Measurements from ENCODE around the gene TKTL1. TPM values are rescaled to one million over a fixed set of nuclear protein-coding genes. Genes with fewer than 3 reads are reported as not detected.
"Not testable (repeated sequence)": the region's sequence is repeated elsewhere in the genome, so short reads cannot be mapped to it uniquely, and the experiment has no call there.

TKTL1 gene
- total RNA-seq, 2 experiments from 2014 or later = 1.7 to 2.3 TPM

DNA sequence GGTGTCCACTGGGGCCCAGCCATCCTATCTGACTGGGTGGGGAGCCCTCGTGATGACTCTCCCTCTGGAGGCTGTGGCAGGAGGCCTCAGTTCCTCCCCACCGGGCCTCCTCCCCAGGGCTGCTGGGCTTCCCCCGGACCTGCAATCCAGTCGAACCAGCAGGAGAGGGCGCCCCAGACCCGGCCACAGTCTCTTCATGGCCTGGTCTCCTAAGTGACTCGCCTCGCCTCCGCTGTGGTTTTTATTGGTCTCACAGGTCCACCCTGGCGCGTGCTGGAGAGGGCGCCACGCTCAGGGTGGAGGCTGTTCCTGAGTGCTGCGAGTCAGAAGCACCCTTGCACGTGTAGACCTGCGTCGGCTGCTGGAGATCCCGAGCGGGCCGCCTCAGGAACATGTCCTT, 48.0 kb downstream of the TKTL1 start:
- H3K9me3 Mint-ChIP-seq; H3K9me3 ChIP-seq (ENCODE audit: control insufficient read depth in 1 of 2, insufficient read depth in 1 of 2, low read length in 2 of 2); DNase-seq; H3K27me3 Mint-ChIP-seq; H3K36me3 ChIP-seq (ENCODE audit: insufficient read depth, low read length); H3K4me3 Mint-ChIP-seq; H3K4me3 ChIP-seq (ENCODE audit: low read length); H3K27me3 ChIP-seq (ENCODE audit: control insufficient read depth in 1 of 2, insufficient read depth in 2 of 2, low read length in 2 of 2); CTCF ChIA-PET; POLR2A ChIA-PET; H3K27ac Mint-ChIP-seq; intact Hi-C loops (cut with DNase I, micrococcal nuclease); H3K27ac ChIP-seq (ENCODE audit: low read depth in 1 of 2, low read length in 2 of 2): not testable (repeated sequence)
- H3K36me3 Mint-ChIP-seq (ENCODE audit: low read depth) = peaks cover 12% of the 10 kb centered on the region
- peak; percentile 21 for ATAC-seq (ENCODE audit: poor library complexity)
- peaks cover 15% of the 10 kb centered on the region for H3K4me1 ChIP-seq (ENCODE audit: insufficient read depth, low read length)
- peaks cover 13% of the 10 kb centered on the region for H3K4me1 Mint-ChIP-seq (ENCODE audit: low read depth)

DNA sequence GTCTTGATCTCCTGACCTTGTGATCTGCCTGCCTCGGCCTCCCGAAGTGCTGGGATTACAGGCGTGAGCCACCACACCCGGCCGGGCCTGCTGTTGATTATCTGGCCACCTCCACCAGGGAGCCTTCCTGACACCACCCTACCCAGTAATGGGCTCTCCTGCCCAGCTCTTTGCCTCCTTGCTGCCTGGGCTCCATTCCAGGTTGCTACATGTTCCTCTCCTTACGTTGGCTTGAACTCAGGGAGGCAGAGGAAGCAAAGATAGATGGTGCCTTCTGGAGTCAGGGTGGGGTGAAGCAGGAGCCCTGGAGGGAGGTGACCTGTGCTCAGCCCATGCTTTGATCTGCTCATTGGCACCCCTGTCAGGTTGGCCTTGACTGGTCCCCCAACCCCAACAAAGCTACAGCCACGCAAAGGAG, 52.5 kb downstream of the TKTL1 start:
- H3K4me1 ChIP-seq (ENCODE audit: insufficient read depth, low read length) = peaks cover 60% of the 10 kb centered on the region
- ChIA-PET CTCF (interaction anchor here (1.1 kb wide), 1 partner anchor 25 kb away, joined by 3 read pairs; no protein-coding TSS in a partner anchor), POLR2A (interaction anchor here (0.7 to 1.4 kb wide), 3 partner anchors 21 to 191 kb away, joined by 4 to 6 read pairs (median 4); no protein-coding TSS in a partner anchor)
- Mint-ChIP-seq H3K9me3 (no peaks in the 10 kb centered on the region), H3K4me3 (no peak overlapping the region), H3K36me3 (ENCODE audit: low read depth) (peaks cover 47% of the 10 kb centered on the region), H3K27me3 (no peaks in the 10 kb centered on the region), H3K27ac (peak overlapping the region; percentile 85), H3K4me1 (ENCODE audit: low read depth) (peaks cover 27% of the 10 kb centered on the region)
- H3K9me3 ChIP-seq (ENCODE audit: control insufficient read depth in 1 of 2, insufficient read depth in 1 of 2, low read length in 2 of 2) = peaks cover 0 to 4% of the 10 kb centered on the region in 2 experiments
- no peaks in the 10 kb centered on the region for H3K27me3 ChIP-seq (ENCODE audit: control insufficient read depth in 1 of 2, insufficient read depth in 2 of 2, low read length in 2 of 2)
- peak in 1 of 14 experiments; percentile 31 for DNase-seq
- H3K36me3 ChIP-seq (ENCODE audit: insufficient read depth, low read length) = peaks cover 51% of the 10 kb centered on the region
- H3K4me3 ChIP-seq (ENCODE audit: low read length) = no peak overlapping the region
- peak overlapping the region in 1 of 2 donors; percentile 47 for H3K27ac ChIP-seq (ENCODE audit: low read depth in 1 of 2, low read length in 2 of 2)
- TF ChIP-seq, protein P1, sequence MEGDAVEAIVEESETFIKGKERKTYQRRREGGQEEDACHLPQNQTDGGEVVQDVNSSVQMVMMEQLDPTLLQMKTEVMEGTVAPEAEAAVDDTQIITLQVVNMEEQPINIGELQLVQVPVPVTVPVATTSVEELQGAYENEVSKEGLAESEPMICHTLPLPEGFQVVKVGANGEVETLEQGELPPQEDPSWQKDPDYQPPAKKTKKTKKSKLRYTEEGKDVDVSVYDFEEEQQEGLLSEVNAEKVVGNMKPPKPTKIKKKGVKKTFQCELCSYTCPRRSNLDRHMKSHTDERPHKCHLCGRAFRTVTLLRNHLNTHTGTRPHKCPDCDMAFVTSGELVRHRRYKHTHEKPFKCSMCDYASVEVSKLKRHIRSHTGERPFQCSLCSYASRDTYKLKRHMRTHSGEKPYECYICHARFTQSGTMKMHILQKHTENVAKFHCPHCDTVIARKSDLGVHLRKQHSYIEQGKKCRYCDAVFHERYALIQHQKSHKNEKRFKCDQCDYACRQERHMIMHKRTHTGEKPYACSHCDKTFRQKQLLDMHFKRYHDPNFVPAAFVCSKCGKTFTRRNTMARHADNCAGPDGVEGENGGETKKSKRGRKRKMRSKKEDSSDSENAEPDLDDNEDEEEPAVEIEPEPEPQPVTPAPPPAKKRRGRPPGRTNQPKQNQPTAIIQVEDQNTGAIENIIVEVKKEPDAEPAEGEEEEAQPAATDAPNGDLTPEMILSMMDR (IDR thresholded peaks at IDR 0.05) = no peak
- intact Hi-C loops (cut with DNase I, micrococcal nuclease) = no loop called here
- no peak for ATAC-seq (ENCODE audit: poor library complexity)

DNA sequence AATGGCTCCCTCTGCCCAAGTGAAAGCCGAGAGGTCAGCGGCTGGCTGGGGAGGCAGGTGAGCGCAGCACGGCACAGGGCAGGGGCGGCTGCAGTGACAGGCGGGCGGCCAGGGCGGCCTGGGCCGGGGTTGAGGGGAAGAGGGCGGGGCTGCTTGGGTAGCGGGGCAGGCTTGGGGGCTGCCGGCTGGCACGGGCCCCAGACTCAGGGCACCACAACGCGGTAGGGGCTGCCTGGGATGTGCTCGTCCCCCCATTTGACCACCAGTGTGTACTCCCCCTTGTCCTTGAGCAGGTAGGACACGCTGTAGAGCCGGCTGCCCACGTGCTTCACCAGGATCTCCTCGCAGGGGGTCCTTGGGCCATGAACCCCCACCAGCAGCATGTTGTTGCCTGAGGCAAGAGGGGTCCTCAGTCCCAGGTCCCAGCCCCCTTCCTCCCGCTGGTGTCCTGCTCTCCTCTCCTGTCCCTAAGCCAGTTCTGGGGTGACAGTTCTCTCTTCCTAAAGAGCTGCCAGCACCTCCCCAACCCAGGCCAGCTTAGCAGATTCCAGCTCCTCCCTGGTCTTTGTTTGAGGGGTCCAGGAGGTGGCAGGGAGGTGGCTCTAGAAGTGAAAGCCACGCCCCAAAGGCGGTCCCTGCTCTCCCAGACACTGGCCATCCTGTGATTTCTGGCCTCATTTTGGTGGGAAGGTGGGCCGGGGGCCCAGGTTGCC, 53.2 kb downstream of the TKTL1 start:
- H3K36me3 ChIP-seq (ENCODE audit: insufficient read depth, low read length) = peaks cover 58% of the 10 kb centered on the region
- peaks cover 67% of the 10 kb centered on the region for H3K4me1 ChIP-seq (ENCODE audit: insufficient read depth, low read length)
- H3K27me3 Mint-ChIP-seq = no peaks in the 10 kb centered on the region
- H3K4me3 Mint-ChIP-seq = no peak overlapping the region
- H3K4me1 Mint-ChIP-seq (ENCODE audit: low read depth) = peaks cover 27% of the 10 kb centered on the region
- no peaks in the 10 kb centered on the region for H3K9me3 Mint-ChIP-seq
- TF ChIP-seq, protein P1 (IDR thresholded peaks at IDR 0.05) = no peak
- H3K4me3 ChIP-seq (ENCODE audit: low read length) = no peak overlapping the region
- peaks cover 53% of the 10 kb centered on the region for H3K36me3 Mint-ChIP-seq (ENCODE audit: low read depth)
- no peak for ATAC-seq (ENCODE audit: poor library complexity)
- DNase-seq = peak in 2 of 14 experiments; percentile 16 to 31
- peaks cover 0 to 4% of the 10 kb centered on the region in 2 experiments for H3K9me3 ChIP-seq (ENCODE audit: control insufficient read depth in 1 of 2, insufficient read depth in 1 of 2, low read length in 2 of 2)
- POLR2A ChIA-PET = interaction anchor here (0.5 to 1.4 kb wide), 3 partner anchors 31 to 1401 kb away, joined by 3 to 4 read pairs (median 4); partner anchors contain the start of gene EMD
- peak overlapping the region in 1 of 2 donors; percentile 47 for H3K27ac ChIP-seq (ENCODE audit: low read depth in 1 of 2, low read length in 2 of 2)
- intact Hi-C loops (cut with DNase I, micrococcal nuclease) = no loop called here
- H3K27ac Mint-ChIP-seq = peak overlapping the region; percentile 85
- CTCF ChIA-PET = no interaction called here
- no peaks in the 10 kb centered on the region for H3K27me3 ChIP-seq (ENCODE audit: control insufficient read depth in 1 of 2, insufficient read depth in 2 of 2, low read length in 2 of 2)
